Erythroblast (primary cell): ENCODE results near the gene ZNF106.

ENCODE experiments used
- DNase-seq, 2 experiments: peaks; one replicate each; lab custom pipeline; 2025; lab: John Stamatoyannopoulos, UW
- GATA1 ChIP-seq: IDR thresholded peaks from 2 replicates; pipeline ENCODE4 v1.6.1; 2011; ENCODE audit warnings: low read depth, mild to moderate bottlenecking, control low read depth, low read length, moderate library complexity
- POLR2A ChIP-seq: IDR thresholded peaks from 2 replicates; pipeline ENCODE4 v1.6.1; 2011; ENCODE audit warnings: mild to moderate bottlenecking, low read length

Gene ZNF106

DNA sequence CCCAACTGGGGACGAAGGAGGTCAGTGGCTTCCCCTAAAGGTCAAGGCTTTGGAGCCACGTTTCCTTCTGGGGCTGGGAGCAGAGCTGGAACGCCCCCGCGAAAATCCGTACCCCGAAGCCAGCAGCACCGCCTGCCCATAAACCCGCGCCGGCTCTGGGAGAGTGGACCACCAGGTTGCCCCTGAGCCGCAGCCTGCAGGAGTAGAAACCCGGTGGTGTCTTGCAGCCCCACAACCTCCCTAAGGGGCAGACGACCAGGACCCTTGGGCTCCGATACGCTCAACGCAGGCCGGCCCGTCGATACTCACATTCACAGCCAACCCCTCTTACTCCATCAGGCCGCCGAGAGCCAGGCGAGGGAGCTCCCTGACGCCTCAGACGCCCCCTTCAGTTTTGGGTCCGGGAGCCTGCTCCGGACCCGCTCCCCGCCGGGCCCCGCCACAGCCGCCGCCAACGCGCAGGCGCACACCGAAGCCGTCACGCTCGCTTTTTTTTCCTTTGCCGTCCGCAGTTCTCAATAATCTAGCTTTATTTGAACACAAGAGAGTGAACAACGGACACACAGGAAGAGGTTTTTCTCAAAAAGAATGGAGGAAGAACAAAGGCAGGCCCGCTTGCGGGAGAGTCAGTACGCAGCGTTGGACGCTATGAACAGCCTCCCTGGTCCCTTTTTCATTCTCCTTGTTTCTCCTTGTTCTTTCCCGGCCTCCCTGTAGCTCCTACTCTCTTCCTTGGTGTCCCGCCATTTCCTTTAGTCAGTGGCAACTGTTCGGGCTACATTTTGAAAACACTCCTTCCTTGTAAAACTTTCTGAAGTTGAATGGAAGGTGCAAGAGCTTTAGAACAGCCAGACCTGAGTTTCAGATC, at the start of gene ZNF106:
TSS of gene ZNF106 (minus strand) at position 471 of the 868 bp plus-strand sequence. CDS start 18,852 bp downstream, outside the sequence.
- TF ChIP-seq GATA1 (no peak), POLR2A (peak; percentile 94)

DNA sequence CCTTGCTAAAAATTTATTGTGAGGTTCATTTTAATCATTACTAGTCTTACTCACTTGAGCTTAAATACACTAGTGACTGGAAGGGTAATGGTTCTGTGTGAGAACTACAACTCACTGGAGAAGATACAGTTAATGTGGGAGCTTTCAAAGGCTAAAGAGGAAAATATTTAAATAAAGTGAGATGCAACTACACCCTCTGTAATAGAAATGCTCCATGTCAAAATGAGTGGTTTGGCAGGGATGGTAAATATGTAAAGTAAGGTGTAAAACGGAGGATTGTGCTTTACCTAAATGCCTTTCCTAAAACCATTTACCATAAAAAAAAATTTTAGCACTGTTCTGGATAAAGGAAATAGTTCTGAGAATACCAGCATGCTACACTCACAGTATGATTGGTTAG, 42.3 kb upstream of the ZNF106 start:
- TF ChIP-seq POLR2A (no peak), GATA1 (no peak)
- DNase-seq = no peak

More for the DNA sequence above, at the start of gene ZNF106:
- DNase-seq = peak; percentile 93 to 95

DNA sequence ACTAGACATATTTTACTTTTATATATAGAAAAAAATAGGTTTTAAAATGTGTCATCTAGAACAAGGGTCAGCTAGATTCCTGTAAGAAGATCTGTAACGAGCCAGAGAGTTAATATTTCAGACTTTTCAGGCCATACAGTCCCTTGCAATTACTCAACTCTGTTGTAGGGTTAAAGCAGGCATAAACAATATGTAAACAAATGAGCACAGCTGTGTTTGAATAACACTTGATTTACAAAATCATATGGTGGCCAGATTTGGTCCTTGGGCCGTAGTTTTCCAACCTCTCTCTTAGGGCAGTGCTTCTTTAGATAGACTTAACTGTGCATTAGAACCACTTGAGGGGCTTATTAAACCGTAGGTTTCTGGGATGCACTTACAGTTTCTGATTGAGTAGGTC, 38.0 kb upstream of the ZNF106 start:
- TF ChIP-seq POLR2A (no peak), GATA1 (no peak)
- DNase-seq = no peak

DNA sequence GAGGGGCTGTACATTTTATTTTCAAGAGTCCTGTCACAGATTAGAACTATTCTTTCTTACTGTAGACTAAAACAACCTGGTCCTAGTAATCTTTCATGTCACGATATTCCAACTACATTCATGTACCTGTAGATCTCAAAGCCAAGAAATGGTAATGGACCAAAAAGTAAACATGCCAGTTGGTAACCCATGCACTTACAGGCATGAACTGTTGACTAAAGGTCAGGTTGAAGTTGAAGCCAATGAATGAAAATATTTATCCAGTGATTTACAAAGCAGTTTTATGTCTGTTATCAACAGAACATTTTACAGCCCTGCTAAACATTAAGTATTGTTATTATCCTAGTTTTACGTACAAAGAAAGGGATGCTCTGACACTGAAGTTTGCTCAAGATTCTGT, 32.4 kb upstream of the ZNF106 start:
- DNase-seq = no peak
- TF ChIP-seq POLR2A (no peak), GATA1 (no peak)

DNA sequence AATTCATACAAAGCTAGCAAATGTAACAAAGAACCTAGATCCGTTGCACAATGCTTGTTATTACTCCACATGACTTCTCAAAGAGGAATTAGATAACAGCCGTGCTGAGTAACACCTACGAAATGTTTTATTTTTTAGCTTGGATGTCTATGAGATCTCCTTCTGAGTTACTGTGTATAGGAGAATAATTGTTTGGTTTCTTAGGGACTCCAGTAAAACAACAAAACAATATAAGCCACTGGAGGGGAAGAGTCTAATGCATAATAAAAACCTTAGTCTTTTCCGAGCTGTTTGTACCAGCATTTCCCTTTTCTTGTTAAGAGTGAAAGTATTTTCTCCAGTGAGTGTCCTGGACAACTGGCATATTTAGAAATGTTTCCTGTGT, 20.1 kb upstream of the ZNF106 start:
- DNase-seq = peak in 1 of 2 experiments; percentile 48
- TF ChIP-seq GATA1 (no peak), POLR2A (no peak)

DNA sequence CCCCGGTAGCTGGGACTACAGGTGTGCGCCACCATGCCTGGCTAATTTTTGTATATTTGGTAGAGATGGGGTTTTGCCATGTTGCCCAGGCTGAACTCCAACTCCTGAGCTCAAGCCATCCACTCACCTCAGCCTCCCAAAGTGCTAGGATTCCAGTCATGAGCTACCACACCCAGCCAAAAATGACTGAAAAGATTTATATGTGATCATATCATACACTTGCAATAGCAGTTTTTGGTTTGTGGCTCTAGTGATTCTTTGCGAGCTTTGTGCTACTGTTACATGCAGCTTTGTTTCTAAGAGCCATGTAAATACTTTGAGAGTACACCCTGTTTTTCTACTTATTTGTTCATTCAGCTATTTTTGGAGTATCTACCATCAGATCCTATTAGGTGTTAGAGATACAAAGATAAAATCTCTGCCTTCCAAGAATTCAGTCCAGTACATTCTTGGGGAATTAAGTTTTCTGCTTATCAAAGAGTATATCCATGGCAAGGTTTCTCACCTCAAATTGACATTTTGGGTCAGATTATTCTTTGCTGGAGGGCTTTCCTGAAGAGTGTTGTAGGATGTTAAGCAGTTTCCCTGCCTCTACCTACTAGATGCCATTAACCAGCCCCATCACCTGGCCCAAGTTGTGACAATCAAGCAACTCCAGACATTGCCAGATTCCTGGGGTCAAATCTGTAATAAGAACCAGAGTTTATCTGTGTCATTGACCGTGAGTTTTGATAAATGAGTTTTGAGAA, 19.5 kb upstream of the ZNF106 start:
- TF ChIP-seq POLR2A (no peak), GATA1 (no peak)
- no peak for DNase-seq

DNA sequence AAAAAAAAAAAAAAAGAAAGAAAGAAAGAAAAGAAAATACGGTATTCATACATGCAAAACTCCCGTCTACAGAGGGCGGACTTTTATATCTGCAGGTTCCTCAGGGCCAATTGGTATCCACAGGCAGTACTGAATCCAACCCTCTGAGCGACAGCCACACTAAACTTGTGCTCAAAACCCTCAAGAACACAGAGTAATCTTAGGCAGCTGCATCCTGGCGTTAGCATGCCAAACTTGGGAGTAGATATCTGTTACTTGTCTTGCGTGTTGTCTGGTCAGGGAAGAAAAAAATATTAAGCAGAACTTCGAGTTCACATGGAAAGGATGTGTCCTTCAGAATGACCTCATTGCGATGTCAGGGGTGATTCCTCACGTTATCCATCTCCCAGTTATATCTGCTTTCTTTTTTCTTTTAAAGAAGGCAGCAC, 17.3 kb upstream of the ZNF106 start:
- TF ChIP-seq GATA1 (no peak), POLR2A (no peak)

DNA sequence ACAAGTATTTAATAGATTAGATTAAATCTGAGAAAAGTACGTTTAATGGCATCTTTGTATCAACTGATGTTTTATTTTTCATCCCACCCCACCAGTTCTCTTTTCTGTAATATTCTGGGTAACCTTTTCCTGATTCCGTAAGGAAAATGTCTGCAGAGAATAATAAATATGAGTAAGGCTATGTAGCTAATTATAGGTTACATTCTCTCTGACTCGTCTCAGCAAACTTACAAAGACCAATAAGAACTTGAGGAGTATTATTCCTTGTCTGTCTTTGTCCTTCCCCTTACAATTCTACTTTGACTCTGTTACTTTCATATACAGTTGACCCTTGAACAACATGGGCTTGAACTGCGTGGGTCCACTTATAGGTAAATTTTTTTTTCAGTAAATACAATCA, 16.6 kb upstream of the ZNF106 start:
- no peak for TF ChIP-seq POLR2A
- no peak for TF ChIP-seq GATA1
- DNase-seq = no peak

More for the DNA sequence above, 17.3 kb upstream of the ZNF106 start:
- peak; percentile 19 to 29 for DNase-seq

DNA sequence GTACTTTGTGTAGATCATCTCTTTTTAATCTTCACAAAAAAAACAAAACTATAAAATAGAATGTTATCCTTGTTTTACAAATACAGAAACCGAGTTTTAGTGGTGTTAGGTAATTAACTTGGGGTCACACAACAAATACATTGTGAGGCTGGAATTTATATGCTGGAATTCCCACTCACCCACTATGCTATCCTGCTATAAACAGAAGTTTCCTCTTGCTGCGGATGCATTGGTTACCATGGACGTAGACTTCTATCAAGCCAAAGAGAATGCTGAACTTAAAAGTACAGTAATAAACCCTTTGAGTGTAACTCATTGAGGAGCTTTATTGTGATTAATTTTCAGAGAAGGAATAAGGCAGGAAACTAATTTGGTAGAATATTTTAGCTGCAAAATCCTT, 13.7 kb upstream of the ZNF106 start:
- TF ChIP-seq POLR2A (no peak), GATA1 (no peak)
- DNase-seq = no peak

DNA sequence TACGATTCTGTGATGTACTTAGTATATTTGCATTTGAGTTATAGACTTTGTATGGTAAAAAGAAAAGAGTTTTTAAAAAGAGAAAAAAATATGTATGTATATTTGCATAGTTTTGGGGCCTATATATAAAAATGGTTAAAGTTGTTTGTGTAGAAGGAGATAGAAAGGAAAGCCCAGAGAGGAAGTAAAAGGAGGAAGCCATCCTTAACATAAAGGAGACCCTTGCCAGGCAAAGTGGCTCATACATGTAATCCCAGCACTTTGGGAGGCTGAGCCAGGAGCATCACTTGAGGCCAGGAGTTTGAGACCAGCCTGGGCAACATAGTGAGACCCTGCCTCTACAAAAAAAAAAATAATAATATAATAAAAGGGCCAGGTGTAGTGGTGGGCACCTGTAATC, 12.9 kb upstream of the ZNF106 start:
- TF ChIP-seq GATA1 (no peak), POLR2A (no peak)
- DNase-seq = no peak

DNA sequence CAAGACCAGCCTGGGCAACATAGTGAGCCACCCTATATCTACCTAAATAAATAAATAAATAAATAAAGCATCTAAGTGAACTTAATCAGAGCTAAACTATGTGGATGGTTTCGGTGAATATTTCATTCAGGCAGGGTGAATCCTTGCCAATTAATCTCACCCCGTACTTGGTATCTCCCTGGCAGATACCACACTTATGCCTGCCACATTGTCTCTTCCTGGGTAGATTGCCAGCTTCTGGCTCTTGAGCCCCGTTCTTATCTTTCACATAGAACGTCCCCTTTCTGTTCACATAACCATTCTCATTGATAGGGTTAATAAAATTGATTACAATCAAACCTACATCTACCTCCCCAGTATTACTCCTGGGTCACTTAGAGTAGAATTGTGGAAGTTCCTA, 11.5 kb upstream of the ZNF106 start:
- DNase-seq = peak; percentile 34 to 77
- no peak for TF ChIP-seq GATA1
- no peak for TF ChIP-seq POLR2A

DNA sequence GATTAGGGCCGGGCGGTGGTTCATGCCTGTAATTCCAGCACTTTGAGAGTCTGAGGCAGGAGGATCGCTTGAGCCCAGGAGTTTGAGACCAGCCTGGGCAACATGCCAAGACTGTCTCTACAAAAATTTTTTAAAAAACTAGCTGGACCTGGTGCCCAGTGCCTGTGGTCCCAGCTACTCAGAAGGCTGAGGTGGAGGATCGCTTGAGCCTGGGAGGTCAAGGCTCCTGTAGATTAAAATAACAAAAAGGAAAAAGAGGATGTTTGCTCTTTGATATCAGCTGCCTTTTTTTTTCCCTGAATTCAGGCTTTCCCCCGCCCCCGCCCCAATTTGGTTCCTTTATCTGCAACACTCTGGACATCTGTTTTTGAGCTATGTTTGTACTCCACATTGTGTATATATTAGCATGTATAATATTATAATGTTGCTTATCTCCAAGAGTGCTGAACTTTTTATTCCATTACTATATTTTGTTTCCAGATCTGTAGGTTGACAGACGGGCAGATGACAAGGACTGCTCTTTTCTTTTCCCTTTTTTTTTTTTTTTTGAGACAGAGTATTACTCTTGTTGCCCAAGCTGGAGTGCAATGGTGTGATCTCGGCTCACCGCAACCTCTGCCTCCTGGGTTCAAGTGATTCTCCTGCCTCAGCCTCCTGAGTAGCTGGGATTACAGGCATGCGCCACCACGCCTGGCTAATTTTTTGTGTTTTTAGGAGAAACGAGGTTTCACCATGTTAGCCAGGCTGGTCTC, 9.1 kb upstream of the ZNF106 start:
- DNase-seq = peak; percentile 87
- TF ChIP-seq POLR2A = no peak
- TF ChIP-seq GATA1 = no peak
